Activated B cell treated with CpG ODN at 0.5 μM for 24 hours (primary cell): ENCODE data around the gene ZC3H10. TPM values are rescaled to one million over a fixed set of nuclear protein-coding genes. Genes with fewer than 3 reads are reported as not detected.

Experiments
- ATAC-seq: fragments of 200-7000 bp; cut with Tn5 transposase; one replicate; pipeline ENCODE4 v1.10.0; 2021; ENCODE audit warnings: low read depth, mild to moderate bottlenecking, moderate library complexity
- CTCF ChIA-PET: fragments of 350-600 bp; sonication (Branson Sonifier 250); formaldehyde crosslinking; loops from one replicate; lab custom pipeline; 2021; ENCODE audit warnings: antibody characterized with exemption; lab: Charles Lee
- POLR2A ChIA-PET: fragments of 350-600 bp; sonication (Branson Sonifier 250); formaldehyde crosslinking; loops from one replicate; lab custom pipeline; 2021; ENCODE audit warnings: antibody characterized with exemption; lab: Charles Lee
- DNase-seq: peaks from one replicate; pipeline ENCODE4 v3.0.0; 2022
- H3K27ac Mint-ChIP-seq: one replicate; pipeline ENCODE4 v1.8.0; 2020; ENCODE audit warnings: mixed read lengths
- H3K27me3 Mint-ChIP-seq: one replicate; pipeline ENCODE4 v1.8.0; 2021; ENCODE audit warnings: mixed read lengths
- H3K36me3 Mint-ChIP-seq: one replicate; pipeline ENCODE4 v1.8.0; 2021; ENCODE audit warnings: low read depth, mixed read lengths
- H3K4me1 Mint-ChIP-seq: one replicate; pipeline ENCODE4 v1.8.0; 2021; ENCODE audit warnings: mixed read lengths
- H3K4me3 Mint-ChIP-seq: one replicate; pipeline ENCODE4 v1.8.0; 2020; ENCODE audit warnings: mild to moderate bottlenecking, mixed read lengths
- H3K9me3 Mint-ChIP-seq: one replicate; pipeline ENCODE4 v1.8.0; 2020; ENCODE audit warnings: mixed read lengths
- intact Hi-C: fragments of 100-400 bp; cut with micrococcal nuclease; formaldehyde crosslinking; loops from one replicate; pipeline ENCODE4 v1.15.1; 2024
- total RNA-seq: library from RNA; stranded (reverse); gene quantifications from 2 replicates; pipeline ENCODE4 v1.2.3, GENCODE V29; 2022
- TF ChIP-seq, protein P1 (sequence below): fragments of 200-600 bp; IDR thresholded peaks from one replicate; pipeline ENCODE4 v1.8.0; 2022; ENCODE audit warnings: antibody characterized with exemption, mild to moderate bottlenecking

Gene ZC3H10
- total RNA-seq, 1 donor from 2014 or later: 15.4 TPM

DNA sequence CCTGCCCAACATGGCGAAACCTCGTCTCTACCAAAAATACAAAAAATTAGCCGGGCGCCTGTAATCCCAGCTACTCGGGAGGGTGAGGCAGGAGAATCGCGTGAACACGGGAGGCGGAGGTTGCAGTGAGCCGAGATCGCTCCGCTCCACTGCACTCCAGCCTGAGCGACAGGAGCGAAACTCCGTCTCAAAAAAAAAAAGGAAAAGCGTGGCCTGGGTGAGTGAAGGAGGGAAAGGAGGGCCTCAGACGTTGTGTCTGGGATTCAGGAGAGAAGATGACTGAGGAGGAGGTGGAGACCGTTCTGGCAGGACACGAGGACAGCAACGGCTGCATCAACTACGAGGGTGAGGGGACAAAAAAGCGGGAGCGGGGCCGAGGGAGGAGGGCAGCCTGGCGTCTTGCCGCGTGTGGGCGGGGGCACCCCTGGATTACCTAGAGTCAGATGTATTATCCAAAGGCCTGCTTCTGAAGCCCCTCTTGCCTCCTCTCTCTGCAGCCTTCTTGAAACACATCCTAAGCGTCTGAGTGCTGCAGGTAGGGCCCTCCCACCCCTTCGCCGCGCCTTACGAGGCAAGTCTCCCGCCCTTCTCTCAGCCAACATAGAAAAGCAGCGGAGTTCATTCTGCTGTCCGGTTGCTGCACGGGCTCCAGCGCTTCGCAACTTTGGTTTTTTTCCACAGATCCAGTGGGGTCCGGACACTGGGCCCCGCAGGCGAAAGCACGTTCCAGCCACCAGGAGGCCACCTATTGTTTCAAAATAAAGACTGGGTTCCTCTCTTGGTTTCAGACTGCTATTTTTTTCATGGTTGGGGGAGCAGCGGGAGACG lies 39.3 kb downstream of the ZC3H10 start:
- Mint-ChIP-seq H3K4me1 (peaks cover 57% of the 10 kb centered on the region), H3K27ac (peak overlapping the region; percentile 95), H3K36me3 (peaks cover 55% of the 10 kb centered on the region), H3K27me3 (no peaks in the 10 kb centered on the region), H3K9me3 (no peaks in the 10 kb centered on the region), H3K4me3 (peak overlapping the region; percentile 94)
- ATAC-seq (peak; percentile 63), DNase-seq (peak; percentile 61)
- intact Hi-C loops: loop anchor here (1.0 kb wide), 5 partner anchors 31 to 184 kb away; partner anchors contain the start of genes RNF41 and ZC3H10
- TF ChIP-seq, protein P1, sequence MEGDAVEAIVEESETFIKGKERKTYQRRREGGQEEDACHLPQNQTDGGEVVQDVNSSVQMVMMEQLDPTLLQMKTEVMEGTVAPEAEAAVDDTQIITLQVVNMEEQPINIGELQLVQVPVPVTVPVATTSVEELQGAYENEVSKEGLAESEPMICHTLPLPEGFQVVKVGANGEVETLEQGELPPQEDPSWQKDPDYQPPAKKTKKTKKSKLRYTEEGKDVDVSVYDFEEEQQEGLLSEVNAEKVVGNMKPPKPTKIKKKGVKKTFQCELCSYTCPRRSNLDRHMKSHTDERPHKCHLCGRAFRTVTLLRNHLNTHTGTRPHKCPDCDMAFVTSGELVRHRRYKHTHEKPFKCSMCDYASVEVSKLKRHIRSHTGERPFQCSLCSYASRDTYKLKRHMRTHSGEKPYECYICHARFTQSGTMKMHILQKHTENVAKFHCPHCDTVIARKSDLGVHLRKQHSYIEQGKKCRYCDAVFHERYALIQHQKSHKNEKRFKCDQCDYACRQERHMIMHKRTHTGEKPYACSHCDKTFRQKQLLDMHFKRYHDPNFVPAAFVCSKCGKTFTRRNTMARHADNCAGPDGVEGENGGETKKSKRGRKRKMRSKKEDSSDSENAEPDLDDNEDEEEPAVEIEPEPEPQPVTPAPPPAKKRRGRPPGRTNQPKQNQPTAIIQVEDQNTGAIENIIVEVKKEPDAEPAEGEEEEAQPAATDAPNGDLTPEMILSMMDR: no peak
- ChIA-PET CTCF (interaction anchor here (1.0 kb wide), 1 partner anchor 183 kb away, joined by 3 read pairs; the partner anchor contains the start of gene RAB5B), POLR2A (interaction anchor here (0.7 to 4.3 kb wide), 11 partner anchors 15 to 568 kb away, joined by 3 to 67 read pairs (median 5); partner anchors contain the start of genes ESYT1, NACA, RNF41 and SMARCC2)

DNA sequence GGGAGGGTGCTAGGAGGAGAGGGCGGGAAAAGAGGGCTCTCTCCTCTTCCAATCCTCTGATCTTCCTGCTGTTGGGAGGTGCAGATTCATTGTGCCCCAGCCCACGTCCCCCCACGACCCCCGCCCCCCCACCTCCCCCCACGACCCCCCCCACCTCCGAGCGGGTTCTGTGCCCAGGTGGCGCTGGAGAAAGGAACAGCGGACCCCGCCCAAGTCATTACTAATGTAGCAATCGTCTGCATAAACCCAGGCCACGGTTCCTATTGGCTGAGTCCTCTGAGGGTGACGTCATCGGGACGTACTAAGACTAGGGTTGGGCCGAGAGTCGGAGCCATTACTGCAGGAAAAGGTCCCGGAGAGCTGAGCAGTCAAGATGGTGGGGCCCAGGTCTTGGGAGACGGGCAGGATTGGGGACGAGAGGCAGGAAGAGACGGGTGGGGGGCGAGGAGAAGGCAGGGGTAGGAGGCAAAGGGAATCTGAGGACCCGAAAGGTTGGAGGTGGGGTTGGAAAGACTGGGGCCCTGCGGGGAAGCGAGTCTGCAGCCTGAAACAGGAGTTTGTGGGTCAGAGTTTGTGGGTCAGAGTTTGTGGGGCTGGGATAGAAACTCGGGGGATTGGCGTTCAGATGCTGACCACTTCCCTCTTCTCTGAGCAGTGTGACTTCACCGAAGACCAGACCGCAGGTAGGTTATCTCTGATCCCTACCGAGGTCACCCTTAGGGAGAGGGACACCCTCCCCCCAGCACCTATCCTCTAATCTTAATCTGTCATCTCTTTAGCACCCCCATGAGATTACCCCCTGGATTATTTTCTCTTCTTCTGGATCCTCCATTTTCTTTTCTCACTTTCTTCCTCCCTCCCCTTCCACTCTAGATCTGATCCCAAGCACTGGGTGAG lies 40.2 kb downstream of the ZC3H10 start, which contains the start of gene MYL6:
MYL6 (plus strand) TSS at position 331 of the 897 bp plus-strand sequence; CDS start at position 374, 43 bp downstream.
- TF ChIP-seq, protein P1: no peak
- DNase-seq (peak; percentile 70), ATAC-seq (peak; percentile 86)
- H3K4me3 Mint-ChIP-seq: peak within 1 kb of the TSS; percentile 94
- intact Hi-C loops: loop anchor here (1.0 kb wide), 5 partner anchors 32 to 185 kb away; partner anchors contain the start of genes RNF41 and ZC3H10
- CTCF ChIA-PET: interaction anchor here (1.0 to 2.0 kb wide), 5 partner anchors 29 to 184 kb away, joined by 3 to 13 read pairs (median 5); partner anchors contain the start of genes RAB5B and SMARCC2
- H3K27ac Mint-ChIP-seq: peak within 1 kb of the TSS; percentile 95
- H3K9me3 Mint-ChIP-seq: no peaks in the 10 kb centered on the region
- H3K36me3 Mint-ChIP-seq: peaks cover 61% of the 10 kb centered on the region
- H3K4me1 Mint-ChIP-seq: peaks cover 48% of the 10 kb centered on the region
- H3K27me3 Mint-ChIP-seq: no peaks in the 10 kb centered on the region
- POLR2A ChIA-PET: interaction anchor here (0.7 to 4.3 kb wide), 12 partner anchors 17 to 176 kb away, joined by 3 to 67 read pairs (median 5); partner anchors contain the start of genes CNPY2, ESYT1, PA2G4 and PAN2

DNA sequence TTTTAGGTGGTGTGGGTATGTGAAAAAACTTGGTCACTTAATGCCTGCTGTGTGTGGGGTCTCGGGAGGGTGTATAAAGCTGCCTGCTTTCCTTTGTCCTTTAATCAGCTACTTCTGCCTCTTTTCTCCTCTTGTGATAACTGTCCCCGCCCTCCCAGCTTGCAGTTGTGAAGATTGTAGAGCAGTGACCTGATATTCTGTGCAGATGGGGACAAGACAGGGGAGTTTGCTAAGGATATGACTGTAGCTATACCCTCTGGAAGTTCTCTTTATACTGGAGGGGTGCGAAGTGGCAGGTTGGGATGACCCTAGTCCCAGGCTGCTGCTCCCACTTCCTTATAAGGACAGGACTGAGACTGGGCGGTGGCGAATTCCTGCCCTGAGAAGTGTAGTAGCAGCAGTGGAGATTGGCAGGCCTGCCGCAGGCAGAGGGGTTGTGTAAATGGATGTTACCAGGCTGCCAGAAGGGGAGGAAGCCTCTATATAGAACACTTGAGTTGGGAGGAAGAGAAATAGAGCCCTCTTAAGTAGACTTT lies 40.9 kb downstream of the ZC3H10 start:
- H3K4me1 Mint-ChIP-seq: peaks cover 47% of the 10 kb centered on the region
- CTCF ChIA-PET: interaction anchor here (1.1 to 2.0 kb wide), 4 partner anchors 28 to 40 kb away, joined by 4 to 13 read pairs (median 6); partner anchors contain the start of gene SMARCC2
- peaks cover 68% of the 10 kb centered on the region for H3K36me3 Mint-ChIP-seq
- peak overlapping the region; percentile 94 for H3K4me3 Mint-ChIP-seq
- no peak for DNase-seq
- POLR2A ChIA-PET: interaction anchor here (0.5 to 4.3 kb wide), 13 partner anchors 12 to 175 kb away, joined by 3 to 67 read pairs (median 6); partner anchors contain the start of genes ESYT1, PA2G4, PAN2 and RNF41
- intact Hi-C loops: loop anchor here (1.0 kb wide), 5 partner anchors 31 to 186 kb away; partner anchors contain the start of genes RNF41 and ZC3H10
- TF ChIP-seq, protein P1: no peak
- no peaks in the 10 kb centered on the region for H3K9me3 Mint-ChIP-seq
- no peaks in the 10 kb centered on the region for H3K27me3 Mint-ChIP-seq
- H3K27ac Mint-ChIP-seq: peak overlapping the region; percentile 95
- no peak for ATAC-seq

DNA sequence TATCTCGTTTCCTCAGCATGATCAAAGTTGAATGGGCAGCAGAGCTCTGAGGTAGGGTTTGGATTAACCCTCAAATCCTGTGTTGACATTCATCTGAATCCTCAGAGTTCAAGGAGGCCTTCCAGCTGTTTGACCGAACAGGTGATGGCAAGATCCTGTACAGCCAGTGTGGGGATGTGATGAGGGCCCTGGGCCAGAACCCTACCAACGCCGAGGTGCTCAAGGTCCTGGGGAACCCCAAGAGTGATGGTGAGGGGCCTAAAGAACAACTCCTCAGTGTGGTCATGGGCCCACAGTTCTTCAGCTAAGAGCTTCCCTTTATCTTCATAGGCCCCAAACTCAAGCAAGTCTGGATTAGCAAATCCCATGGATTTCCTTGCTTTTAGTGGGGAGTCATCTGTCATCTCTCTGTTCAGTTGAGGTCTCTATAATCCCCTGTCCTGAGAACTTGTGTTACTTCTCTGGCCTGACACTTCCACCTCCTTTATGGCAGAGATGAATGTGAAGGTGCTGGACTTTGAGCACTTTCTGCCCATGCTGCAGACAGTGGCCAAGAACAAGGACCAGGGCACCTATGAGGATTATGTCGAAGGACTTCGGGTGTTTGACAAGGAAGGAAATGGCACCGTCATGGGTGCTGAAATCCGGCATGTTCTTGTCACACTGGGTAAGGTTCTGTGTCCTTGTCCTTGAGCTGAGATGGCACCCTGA lies 41.6 kb downstream of the ZC3H10 start:
- POLR2A ChIA-PET: interaction anchor here (0.5 to 4.3 kb wide), 13 partner anchors 13 to 174 kb away, joined by 3 to 67 read pairs (median 6); partner anchors contain the start of genes ESYT1, PA2G4, PAN2 and RNF41
- no peak for ATAC-seq
- H3K36me3 Mint-ChIP-seq: peaks cover 75% of the 10 kb centered on the region
- no peaks in the 10 kb centered on the region for H3K27me3 Mint-ChIP-seq
- DNase-seq: no peak
- H3K9me3 Mint-ChIP-seq: no peaks in the 10 kb centered on the region
- TF ChIP-seq, protein P1: no peak
- peak overlapping the region; percentile 94 for H3K4me3 Mint-ChIP-seq
- CTCF ChIA-PET: interaction anchor here (1.1 to 2.0 kb wide), 4 partner anchors 28 to 41 kb away, joined by 4 to 13 read pairs (median 6); partner anchors contain the start of gene SMARCC2
- intact Hi-C loops: no loop called here
- H3K4me1 Mint-ChIP-seq: peaks cover 47% of the 10 kb centered on the region
- H3K27ac Mint-ChIP-seq: peak overlapping the region; percentile 95
